Smooth muscle cell (in vitro differentiated cells): Measurements from ENCODE around the gene AVPR1A. TPM values are rescaled to one million over a fixed set of nuclear protein-coding genes. Genes with fewer than 3 reads are reported as not detected.

Experiments used
- DNase-seq: peaks from one replicate; lab custom pipeline; 2025; ENCODE audit not compliant: unreplicated experiment; lab: John Stamatoyannopoulos, UW
- H2AFZ ChIP-seq: fragments of 200-600 bp; sonication (generic); 2 replicates; pipeline ENCODE4 v1.6.0; 2016; ENCODE audit warnings: antibody characterized with exemption, low read depth, mild to moderate bottlenecking
- H3F3A ChIP-seq: fragments of 200-600 bp; sonication (generic); 2 replicates; pipeline ENCODE4 v1.6.0; 2017; ENCODE audit warnings: antibody characterized with exemption, low read depth
- H3K27ac ChIP-seq: fragments of 200-600 bp; sonication (generic); 2 replicates; pipeline ENCODE4 v1.5.1; 2016; ENCODE audit warnings: low read depth, mild to moderate bottlenecking
- H3K27me3 ChIP-seq: fragments of 200-600 bp; sonication (generic); 2 replicates; pipeline ENCODE4 v1.6.1; 2016; ENCODE audit warnings: low read depth, mild to moderate bottlenecking
- H3K36me3 ChIP-seq: fragments of 200-600 bp; sonication (generic); 2 replicates; pipeline ENCODE4 v1.5.1; 2016; ENCODE audit warnings: low read depth
- H3K4me1 ChIP-seq: fragments of 200-600 bp; sonication (generic); 2 replicates; pipeline ENCODE4 v1.5.1; 2016; ENCODE audit warnings: low read depth
- H3K4me2 ChIP-seq: fragments of 200-600 bp; sonication (generic); 2 replicates; pipeline ENCODE4 v1.6.0; 2016; ENCODE audit warnings: mild to moderate bottlenecking
- H3K4me3 ChIP-seq: fragments of 200-600 bp; sonication (generic); 2 replicates; pipeline ENCODE4 v1.5.1; 2016; ENCODE audit warnings: mild to moderate bottlenecking
- H3K79me2 ChIP-seq: fragments of 200-600 bp; sonication (generic); 2 replicates; pipeline ENCODE4 v1.6.0; 2016; ENCODE audit warnings: low read depth, mild to moderate bottlenecking
- H3K9ac ChIP-seq: fragments of 200-600 bp; sonication (generic); 2 replicates; pipeline ENCODE4 v1.6.0; 2016; ENCODE audit warnings: low read depth
- H3K9me3 ChIP-seq: fragments of 200-600 bp; sonication (generic); replicated peaks from 2 replicates; pipeline ENCODE4 v1.5.1; 2016; ENCODE audit warnings: low read depth
- H4K20me1 ChIP-seq: fragments of 200-600 bp; sonication (generic); 2 replicates; pipeline ENCODE4 v1.6.0; 2016; ENCODE audit warnings: low read depth
- CTCF ChIP-seq: fragments of 200-600 bp; sonication (generic); IDR thresholded peaks from 2 replicates; pipeline ENCODE4 v1.5.1; 2017; ENCODE audit warnings: borderline replicate concordance, mild to moderate bottlenecking, antibody characterized with exemption; ENCODE audit not compliant: insufficient read depth, poor library complexity, severe bottlenecking
- WGBS: methylation state at CpG from one replicate; pipeline ENCODE4 v1.1.7; 2016; ENCODE audit warnings: low lambda C conversion rate; 5-methylcytosine and 5-hydroxymethylcytosine counted together
- polyA plus RNA-seq: library from polyadenylated mRNA; unstranded; fragments of >200 nt; fragmentation: Nextera tagmentation; extraction: Ambion mirVana; gene quantifications from 2 replicates; pipeline ENCODE4 v1.2.1, GENCODE V29; 2016
- total RNA-seq: library from RNA; depleted of rRNA; stranded (reverse); fragments of >200 nt; gene quantifications from 2 replicates; pipeline ENCODE4 v1.2.3, GENCODE V29; 2014

AVPR1A gene
- not detected in 2 replicates for total RNA-seq
- not detected in 2 replicates for polyA plus RNA-seq

DNA sequence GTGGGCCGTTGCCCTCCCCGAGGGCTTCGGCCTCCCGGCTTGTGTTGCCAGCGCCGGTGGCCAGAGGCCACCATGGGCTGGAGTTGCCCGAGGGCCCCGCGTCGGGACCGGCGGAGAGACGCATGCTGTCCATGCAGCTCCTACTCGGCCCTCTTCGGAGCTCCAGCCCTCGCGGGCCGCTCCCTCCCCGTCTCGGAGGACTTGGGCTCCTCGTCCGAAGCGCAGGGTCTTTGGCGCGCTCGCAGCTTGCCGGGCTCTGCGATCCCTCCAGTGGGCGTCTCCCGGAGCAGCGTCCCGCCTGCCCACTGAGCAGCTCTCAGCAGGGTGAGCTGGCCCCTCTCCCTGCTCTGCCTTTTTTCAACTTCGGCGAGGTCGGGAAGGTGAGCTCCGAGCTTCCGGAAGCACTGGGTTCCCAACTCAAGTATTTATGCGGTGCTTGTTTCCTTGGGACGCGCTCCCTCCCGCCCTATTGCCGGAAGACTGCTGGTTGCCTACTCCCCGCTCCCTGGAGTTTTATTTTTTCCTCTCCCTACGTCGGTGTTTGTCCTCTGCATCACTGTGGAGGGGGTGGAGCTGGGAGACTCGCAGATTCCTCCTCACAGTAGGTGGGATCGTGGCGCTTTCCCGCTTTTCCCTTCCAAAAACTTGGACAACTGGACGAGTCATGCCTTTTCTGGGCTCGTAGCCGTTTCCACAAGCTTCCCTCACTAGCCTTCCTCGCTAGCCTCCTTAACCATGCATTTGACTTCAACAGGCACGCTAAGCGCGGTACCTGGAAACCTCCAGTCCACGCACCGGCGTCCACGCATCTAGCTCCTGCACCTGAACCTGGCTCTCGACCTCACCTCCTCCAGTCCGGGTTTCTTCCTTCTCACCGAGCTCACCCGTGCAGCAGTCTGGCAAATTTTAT lies at the start of gene AVPR1A:
AVPR1A (minus strand) TSS at position 489 of the 910 bp plus-strand sequence; CDS start at position 124, 365 bp downstream.
- H3K27me3 ChIP-seq, result peaks cover 72% of the 10 kb centered on the region
- H3K9me3 ChIP-seq, result no peaks in the 10 kb centered on the region
- peak within 1 kb of the TSS; percentile 76 for H2AFZ ChIP-seq
- no peak within 1 kb of the TSS for H3K27ac ChIP-seq
- H3K4me2 ChIP-seq, result peak within 1 kb of the TSS; percentile 85
- under 1% methylated on average over 64 of the region's 64 CpGs for WGBS
- H3K79me2 ChIP-seq, result no peaks in the 10 kb centered on the region
- H3K4me1 ChIP-seq, result peaks cover 11% of the 10 kb centered on the region
- no peak for TF ChIP-seq CTCF
- peak within 1 kb of the TSS; percentile 44 for H3K4me3 ChIP-seq
- no peaks in the 10 kb centered on the region for H4K20me1 ChIP-seq
- H3K36me3 ChIP-seq, result no peaks in the 10 kb centered on the region
- no peak within 1 kb of the TSS for H3K9ac ChIP-seq
- H3F3A ChIP-seq, result no peaks in the 10 kb centered on the region
- DNase-seq, result no peak

- no peaks in the 10 kb centered on the region for H4K20me1 ChIP-seq
- no peaks in the 10 kb centered on the region for H3K4me1 ChIP-seq
- DNase-seq, result no peak
- no peaks in the 10 kb centered on the region for H3K36me3 ChIP-seq
- 91% methylated on average over 7 of the region's 7 CpGs for WGBS
- no peaks in the 10 kb centered on the region for H3K79me2 ChIP-seq
- no peaks in the 10 kb centered on the region for H3K27me3 ChIP-seq
- H3K4me2 ChIP-seq, result no peak overlapping the region
- no peaks in the 10 kb centered on the region for H3K9me3 ChIP-seq
- no peak for TF ChIP-seq CTCF
- no peak overlapping the region for H3K4me3 ChIP-seq
- no peak overlapping the region for H3K27ac ChIP-seq
- H3K9ac ChIP-seq, result no peak overlapping the region
- no peaks in the 10 kb centered on the region for H3F3A ChIP-seq
- H2AFZ ChIP-seq, result no peak overlapping the region
Measured at GRCh38 chr12:63196168-63196567, 45.2 kb upstream of the AVPR1A start.

- TF ChIP-seq CTCF, result no peak
- Histone ChIP-seq H3K79me2 (no peaks in the 10 kb centered on the region), H3K36me3 (no peaks in the 10 kb centered on the region), H3K4me2 (no peak overlapping the region), H3K27ac (no peak overlapping the region), H3K4me1 (no peaks in the 10 kb centered on the region), H3K9ac (no peak overlapping the region), H3K4me3 (no peak overlapping the region), H3K9me3 (peaks cover 8% of the 10 kb centered on the region), H3F3A (no peaks in the 10 kb centered on the region), H4K20me1 (no peaks in the 10 kb centered on the region), H3K27me3 (no peaks in the 10 kb centered on the region), H2AFZ (no peak overlapping the region)
- 78% methylated on average over 2 of the region's 2 CpGs for WGBS
- DNase-seq, result no peak
Measured at GRCh38 chr12:63179224-63179623, 28.2 kb upstream of the AVPR1A start.
